Jurkat, Clone E6-1 (cell line): ENCODE measurements around the gene GALNT17.
"Not testable (repeated sequence)": the region's sequence is repeated elsewhere in the genome, so short reads cannot be mapped to it uniquely, and the experiment has no call there.

Source experiments
- DNase-seq: peaks from one replicate; pipeline ENCODE4 v3.0.0-alpha.2; 2011; ENCODE audit warnings: low read depth, low spot score
- H3K4me3 ChIP-seq: 2 replicates; pipeline ENCODE4 v1.5.1; 2011; ENCODE audit warnings: mild to moderate bottlenecking, low read length, control low read depth, moderate library complexity

GALNT17 gene

DNA sequence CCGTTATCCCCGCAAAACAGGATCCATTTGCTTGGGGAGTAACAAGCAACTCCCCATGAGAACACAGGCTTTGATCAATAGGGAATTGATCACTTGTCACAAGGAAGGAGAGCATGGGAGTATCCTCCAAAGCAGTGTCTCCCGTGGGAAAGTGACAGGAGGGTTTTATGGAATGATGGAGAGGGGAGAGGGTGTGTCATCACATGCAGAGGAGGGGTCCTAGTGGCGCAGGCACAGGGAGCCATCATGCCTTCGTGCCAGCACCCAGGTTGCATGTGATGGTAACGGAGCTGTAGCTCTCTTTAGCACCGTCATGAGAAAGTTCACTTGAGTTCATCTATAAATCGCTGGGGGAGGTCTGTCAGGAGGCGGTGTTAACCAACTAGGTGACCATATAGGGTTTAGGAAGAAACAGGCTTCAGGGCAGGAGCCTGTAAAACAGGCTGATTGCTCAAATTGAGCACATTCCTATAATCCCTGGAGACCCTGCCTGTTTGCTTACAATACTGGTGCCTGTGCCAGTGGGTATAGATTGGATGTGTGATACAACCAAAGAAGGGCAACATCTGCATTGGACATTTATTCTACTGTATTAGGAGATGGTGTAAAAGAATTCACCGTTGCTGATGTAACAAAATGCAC is 428.5 kb downstream of the GALNT17 start:
- no peak for DNase-seq
- H3K4me3 ChIP-seq, result no peak overlapping the region

DNA sequence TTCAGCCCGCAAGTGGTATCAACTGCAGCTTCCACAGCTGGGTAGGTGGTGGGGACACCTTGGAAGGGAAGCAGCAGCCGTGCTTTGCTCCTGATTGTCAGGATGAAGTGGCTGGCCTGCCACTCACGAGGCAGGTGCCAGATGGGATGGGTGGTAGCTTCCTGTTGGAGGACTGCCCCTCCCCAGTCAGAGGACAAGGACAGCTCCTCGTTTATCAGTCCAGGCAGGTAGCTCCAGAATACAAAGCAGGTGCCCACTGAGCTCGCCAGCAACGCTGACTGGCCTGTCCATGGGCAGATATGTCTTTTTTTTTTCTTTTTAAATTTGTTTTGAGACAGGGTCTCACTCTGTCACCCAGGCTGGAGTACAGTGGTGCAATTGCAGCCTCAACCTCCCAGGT is 431.3 kb downstream of the GALNT17 start:
- DNase-seq, result no peak
- no peak overlapping the region for H3K4me3 ChIP-seq

DNA sequence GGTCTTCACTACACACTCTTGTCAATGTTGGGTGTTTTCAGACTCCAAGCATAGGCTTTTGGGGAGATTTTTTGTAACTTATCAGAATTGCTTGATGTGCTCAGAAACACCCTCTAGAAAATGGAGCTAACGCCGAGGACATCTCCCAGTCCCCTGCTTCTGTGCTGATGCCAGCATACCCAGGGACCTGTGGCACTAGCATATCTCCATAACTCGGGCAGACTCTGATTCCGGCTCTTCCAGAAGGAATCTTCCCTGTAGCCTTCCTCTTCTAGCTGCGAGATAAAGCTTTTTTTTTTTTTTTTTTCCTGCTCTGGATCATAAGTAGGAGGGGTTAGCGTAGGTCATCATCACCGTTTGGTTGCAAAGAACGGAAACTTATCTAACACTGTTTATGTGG is 434.4 kb downstream of the GALNT17 start:
- DNase-seq, result no peak
- H3K4me3 ChIP-seq, result no peak overlapping the region

DNA sequence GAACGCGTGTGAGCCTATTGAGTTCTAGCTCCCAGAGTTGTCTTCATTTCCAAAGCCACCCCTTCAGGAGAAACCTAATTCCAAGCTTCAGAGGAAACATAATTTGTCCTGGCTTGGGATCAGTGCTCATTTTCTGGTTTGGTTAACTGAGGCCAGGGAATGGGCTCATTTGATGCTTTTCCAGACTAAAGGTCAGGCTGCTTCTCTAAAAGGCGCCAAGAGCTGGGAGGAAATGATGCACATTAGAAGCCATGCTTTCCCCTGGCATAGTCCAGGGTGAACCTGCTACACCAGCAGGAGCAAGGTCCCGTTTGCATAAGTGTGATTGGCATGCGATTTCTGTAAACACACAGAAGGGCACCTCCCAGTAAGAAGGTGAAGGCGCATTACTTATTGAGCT is 435.0 kb downstream of the GALNT17 start:
- no peak overlapping the region for H3K4me3 ChIP-seq
- no peak for DNase-seq

DNA sequence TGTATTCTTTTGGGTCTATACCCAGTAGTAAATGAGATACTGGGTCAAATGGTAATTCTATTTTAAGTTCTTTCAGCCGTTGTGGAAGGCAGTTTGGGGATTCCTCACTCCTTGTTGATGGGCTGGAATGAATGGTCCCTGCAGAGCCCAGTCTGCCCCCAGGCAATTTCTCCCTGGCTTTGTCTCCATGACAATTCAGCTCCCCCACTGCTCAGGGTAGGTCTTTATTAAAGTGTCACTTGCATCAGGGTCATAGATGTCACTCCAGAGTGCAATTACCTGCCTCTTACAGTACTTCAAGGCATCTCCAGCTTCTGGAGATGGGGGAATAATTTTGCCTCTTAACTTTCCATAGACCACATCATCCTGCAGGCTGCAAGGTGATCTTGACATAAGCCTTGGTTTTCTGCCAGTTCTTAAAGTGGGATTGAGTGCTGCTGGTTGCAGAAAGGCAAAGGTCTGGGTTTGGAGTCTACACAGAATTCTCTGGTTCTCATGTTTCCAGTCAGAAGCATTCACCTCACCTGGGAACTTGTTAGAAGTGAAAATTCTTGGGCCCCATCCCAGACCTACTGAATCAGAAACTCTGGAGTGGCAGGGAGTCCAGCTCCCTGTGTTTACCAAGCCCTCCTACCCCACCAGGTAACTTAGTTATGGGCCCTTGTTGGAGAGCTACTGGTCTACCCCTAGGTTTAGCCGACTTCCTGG is 442.4 kb downstream of the GALNT17 start:
- DNase-seq, result no peak
- no peak overlapping the region for H3K4me3 ChIP-seq

DNA sequence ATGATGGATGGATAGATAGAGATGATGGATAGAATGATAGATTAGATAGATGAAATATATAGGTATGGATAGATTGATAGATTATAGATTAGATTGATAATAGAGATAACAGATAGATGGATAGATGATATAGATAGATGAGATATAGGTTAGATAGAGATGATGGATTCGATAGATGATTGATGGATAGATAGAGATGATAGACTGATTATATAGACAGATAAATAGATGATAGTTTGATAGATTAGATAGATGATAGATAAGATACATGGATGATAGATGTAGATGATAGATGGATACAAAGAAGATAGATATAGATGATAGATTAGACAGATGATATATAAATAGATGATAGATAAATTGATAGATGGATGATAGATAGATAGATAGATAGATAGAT is 448.1 kb downstream of the GALNT17 start:
- no peak overlapping the region for H3K4me3 ChIP-seq
- no peak for DNase-seq

DNA sequence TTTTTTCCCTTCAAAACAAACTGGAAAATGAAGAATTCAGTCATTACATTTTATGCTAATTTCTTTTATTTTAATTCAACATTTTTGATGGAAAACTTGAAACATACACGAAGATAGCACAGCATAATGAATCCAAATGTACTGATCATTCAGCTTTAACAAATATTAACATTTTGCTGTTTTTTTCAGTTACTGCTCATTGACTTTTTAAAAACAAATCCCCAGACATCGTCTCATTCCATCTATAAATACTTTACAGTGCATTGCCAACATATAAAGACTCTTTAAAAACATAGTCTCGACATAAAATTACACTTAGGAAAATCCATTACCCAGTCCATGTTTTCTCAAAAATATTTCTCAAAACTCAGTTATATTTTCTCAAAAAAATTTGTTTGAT is 452.3 kb downstream of the GALNT17 start:
- DNase-seq, result no peak
- no peak overlapping the region for H3K4me3 ChIP-seq

DNA sequence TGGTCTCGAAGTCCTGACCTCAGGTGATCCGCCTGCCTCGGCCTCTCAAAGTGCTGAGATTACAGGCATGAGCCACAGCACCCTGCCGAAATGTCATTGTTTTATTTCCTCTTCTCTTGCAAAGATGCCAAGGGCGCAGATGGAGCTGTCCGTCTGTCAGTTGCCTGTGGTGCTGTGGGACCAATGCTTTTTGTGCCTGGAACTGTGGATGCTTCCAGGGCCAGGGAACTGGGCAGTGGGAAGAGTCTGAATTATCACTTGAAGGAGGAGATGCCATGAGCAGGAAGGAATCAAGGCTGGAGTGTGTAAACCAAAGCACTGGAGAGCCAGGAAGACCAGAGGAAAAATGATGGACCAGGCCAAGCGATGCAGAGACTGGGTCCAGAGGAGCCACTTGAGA is 459.9 kb downstream of the GALNT17 start:
- H3K4me3 ChIP-seq, result no peak overlapping the region
- DNase-seq, result no peak

DNA sequence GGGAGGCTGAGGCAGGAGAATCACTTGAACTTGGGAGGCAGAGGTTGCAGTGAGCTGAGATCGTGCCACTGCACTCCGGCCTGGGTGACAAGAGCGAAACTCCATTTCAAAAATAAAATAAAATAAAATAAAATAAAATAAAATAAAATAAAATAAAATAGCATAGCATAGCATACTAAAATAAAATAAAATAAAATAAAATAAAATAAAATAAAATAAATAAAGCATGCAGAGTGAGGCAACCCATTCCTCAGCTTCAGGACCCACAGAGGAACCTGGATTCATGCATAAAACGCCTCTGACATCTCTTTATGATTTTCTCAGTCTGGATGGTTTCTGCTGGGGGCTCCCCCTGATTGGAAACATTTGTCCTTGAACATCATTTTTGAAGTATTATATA is 460.4 kb downstream of the GALNT17 start:
- not testable (repeated sequence) for DNase-seq, H3K4me3 ChIP-seq

DNA sequence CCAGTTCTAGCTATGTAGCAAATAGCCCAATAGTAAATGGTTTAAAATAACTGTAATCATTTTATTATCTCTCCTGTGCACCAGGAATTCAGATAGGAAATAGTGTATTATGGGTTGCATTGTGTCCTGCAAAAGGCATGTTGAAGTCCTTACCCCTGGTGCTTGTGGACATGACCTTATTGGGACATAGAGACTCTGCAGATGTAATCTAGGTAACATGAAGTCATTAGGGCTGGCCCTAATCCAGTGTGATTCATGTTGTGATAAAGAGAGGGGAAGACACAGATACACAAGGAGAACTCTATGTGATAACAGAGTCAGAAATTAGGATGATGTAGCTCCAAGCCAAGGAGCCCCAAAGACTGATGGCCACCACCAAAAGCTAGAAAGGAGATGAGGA is 462.8 kb downstream of the GALNT17 start:
- H3K4me3 ChIP-seq, result no peak overlapping the region
- DNase-seq, result no peak

DNA sequence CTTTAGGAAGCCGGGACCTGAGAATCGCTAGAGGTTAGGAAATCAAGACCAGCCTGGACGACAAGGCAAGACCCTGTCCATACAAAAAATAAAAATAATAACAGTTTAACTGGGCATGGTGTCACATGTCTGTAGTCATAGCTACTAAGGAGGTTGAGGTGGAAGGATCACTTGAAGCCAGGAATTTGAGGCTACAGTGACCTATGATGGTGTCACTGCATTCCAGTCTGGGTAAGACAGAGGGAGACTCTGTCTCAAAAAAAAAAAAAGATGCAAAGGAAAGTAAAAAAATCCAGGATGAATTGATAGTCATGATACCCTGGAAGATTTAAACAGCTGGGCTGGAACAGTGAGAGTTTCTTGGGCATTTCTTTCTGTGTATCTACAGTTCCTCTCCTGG is 463.2 kb downstream of the GALNT17 start:
- H3K4me3 ChIP-seq, result no peak overlapping the region
- no peak for DNase-seq

DNA sequence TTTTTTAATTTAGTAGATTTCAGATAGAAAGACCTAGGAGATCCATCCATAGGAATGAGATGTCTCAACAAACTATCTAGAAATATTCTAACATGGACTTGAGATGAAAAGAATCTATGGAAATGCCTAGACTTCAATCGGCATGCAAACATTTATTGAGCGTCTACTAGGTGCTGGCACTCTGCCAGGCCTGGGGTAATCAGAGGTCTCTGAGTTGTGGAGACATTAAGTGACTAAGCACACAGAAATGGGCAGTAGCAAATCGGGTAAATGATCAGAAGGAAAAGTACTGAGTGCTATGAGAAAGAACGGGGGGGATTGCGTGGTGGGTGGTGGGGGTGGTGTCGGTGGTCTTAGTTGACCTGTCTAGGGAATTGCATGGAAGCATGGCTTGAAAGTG is 466.6 kb downstream of the GALNT17 start:
- H3K4me3 ChIP-seq, result no peak overlapping the region
- DNase-seq, result no peak

DNA sequence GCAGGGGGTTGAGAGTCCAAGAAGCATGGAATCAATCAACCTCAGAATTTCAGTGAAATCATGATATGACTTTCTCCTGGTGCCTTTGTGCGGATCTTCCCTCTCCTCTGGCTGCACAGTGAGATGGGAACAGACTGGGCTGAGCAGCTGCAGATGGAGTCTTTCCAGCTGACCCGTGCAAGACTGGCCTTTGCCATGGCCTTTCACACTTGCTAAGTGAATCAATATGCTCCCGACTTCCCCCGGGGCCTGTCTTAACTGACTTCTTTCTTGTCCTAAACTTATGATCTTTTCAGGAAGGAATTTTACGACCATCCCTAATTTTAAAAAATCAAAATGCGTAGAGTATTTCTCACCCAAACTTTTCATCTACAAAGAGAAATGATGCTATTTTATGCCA is 469.9 kb downstream of the GALNT17 start:
- no peak for DNase-seq
- no peak overlapping the region for H3K4me3 ChIP-seq

DNA sequence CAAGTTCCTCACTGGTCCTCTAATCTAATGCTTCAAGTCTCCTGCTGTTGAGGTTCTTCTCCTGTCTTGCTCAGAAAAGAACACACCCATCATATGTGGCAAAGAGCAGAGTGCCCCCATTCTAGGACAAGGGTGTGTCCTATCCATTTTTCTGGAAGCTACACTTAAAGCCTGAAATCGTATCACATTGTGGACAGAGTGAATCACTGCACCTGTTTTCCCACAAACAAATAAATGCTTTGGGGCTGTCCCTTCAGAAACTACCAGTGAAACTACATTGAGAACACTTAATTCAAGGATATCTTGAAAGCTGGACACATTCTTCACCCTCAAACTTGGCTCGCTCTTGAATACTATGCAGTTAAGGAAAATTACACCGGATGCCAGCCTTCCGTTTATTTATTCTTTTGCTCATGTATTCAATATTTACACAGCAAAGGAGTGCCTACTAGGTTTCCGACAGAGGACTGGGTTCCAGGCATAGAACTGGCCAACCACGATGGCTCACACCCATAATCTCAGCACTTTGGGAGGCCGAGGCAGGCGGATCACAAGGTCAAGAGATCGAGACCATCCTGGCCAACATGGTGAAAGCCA is 473.0 kb downstream of the GALNT17 start:
- DNase-seq, result no peak
- no peak overlapping the region for H3K4me3 ChIP-seq

DNA sequence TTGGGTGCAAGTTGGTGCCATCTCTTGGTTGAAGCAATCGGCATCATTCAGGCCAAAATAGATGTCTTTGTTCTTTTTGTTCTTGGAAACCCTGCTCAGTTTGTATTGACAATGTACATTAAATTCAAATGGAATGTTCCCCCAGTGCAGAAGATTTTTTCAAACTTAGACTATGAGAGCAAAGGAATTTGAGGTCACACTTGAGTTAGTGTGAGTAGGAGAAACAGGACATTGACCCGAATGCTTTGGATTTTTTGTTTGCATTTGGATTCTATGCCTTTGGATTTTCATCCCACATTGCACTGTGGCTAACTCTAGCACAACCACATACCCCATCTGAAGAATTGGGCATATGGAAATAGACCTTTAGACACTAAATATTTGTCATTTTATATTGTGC is 480.0 kb downstream of the GALNT17 start:
- no peak for DNase-seq
- no peak overlapping the region for H3K4me3 ChIP-seq

DNA sequence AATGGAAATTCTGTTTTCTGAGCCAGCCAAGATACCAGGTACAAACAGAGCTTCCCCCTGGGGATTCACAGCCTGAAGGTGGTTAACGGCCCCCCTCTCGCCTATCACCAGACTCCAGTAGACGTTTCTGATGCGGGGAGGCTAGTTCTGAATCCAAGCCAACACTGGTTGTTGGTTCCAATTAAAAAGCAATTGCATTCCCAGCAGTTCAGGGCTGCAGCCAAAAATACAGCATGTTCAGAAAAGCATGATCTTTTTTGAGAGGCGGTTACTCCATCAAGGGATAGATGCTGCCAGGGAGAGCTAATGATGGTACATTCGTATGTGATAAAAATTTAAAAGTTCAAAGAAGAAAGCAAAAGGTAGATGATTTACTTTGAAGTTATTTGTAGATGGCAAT is 481.0 kb downstream of the GALNT17 start:
- no peak overlapping the region for H3K4me3 ChIP-seq
- DNase-seq, result no peak

DNA sequence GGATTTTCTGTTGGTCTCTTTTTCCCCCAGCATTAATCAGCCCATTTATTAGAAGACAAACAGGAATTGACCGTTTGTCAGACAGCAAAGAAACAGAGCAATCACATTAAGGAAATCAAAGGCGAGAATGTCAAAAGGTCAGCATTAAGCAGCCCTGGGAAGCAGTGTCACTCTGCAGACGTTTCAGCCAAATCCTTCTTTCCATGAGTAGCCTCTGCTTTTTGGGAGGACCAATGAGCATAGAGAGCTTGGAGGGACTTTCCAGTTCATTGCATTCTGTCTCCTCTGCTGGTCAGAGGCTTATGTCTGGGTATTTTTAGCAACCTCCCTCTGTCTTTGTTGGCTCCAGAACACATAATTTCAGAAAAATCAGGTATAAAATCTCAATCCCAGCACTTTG is 481.4 kb downstream of the GALNT17 start:
- no peak for DNase-seq
- no peak overlapping the region for H3K4me3 ChIP-seq

DNA sequence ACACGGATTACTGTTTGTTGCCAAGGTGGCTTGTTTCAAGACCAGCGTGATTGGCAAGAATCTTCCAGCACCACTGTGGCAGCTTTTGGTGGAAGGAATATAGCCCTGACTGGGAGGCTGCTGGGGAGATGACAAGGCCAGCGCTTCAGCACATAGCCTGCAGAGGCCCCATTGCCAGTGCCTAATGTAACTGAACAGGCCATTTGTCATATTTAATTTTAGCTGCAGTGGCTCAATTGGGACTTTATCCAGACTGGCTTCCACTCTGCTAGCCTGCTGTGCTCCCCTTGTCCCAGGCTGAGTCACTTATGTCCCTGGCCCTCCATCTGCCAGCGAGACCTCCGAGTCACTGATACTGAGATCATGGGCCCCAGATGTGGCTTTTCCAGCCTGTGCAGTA is 483.1 kb downstream of the GALNT17 start:
- DNase-seq, result no peak
- H3K4me3 ChIP-seq, result no peak overlapping the region

DNA sequence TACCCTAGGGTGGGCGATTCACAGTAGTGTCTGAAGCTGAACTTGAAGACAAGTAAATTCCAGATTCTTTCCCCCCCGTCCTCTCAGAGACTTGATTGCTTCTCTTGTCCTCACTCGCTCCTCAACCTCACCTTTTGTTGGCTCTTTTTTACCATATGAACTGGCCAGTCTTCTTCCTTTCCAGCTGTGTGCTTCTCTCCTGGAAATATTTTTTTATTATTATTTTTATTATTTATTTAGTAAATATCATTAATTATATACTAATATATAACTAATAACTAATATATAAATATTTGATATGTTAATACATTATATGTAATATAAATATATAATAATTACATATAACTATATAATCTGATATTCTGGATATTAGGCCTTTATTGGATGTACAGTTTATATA is 484.3 kb downstream of the GALNT17 start:
- DNase-seq, result no peak
- H3K4me3 ChIP-seq, result no peak overlapping the region

DNA sequence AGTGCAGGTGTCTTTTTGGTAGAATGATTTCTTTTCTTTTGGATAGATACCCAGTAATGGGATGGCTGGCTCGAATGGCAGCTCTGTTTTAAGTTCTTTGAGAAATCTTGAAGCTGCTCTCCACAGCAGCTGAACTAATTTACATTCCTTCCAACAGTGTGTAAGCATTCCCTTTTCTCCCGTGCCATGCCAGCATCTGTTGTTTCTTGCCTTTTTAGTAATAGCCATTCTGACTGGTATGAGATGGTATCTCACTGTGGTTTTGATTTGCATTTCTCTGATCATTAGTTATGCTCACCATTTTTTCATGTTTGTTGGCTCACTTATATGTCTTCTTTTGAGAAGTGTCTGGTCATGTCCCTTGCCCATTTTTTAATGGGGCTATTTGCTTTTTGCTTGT is 486.3 kb downstream of the GALNT17 start:
- no peak for DNase-seq
- H3K4me3 ChIP-seq, result no peak overlapping the region

DNA sequence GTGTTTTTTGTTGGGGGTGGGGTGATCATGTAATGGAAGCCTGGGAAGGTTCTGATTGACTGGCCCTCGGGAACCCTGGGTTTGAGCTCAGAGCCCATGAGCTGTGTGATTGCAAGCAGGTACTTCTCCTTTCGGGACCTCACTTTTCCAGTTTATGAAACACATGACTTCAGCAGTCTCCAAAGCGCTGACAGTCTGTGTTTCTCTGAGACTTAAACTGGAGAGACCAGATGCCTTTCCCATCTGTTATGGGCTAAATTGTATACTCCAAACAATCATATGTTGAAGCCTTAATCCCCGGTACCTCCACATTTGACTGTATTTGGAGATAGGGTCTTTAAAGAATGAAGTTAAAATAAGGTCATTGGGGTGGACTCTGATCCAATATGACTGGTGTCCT is 493.6 kb downstream of the GALNT17 start:
- no peak for DNase-seq
- no peak overlapping the region for H3K4me3 ChIP-seq
